ENCODE results near the gene LNX1.

The LNX1 gene

DNA sequence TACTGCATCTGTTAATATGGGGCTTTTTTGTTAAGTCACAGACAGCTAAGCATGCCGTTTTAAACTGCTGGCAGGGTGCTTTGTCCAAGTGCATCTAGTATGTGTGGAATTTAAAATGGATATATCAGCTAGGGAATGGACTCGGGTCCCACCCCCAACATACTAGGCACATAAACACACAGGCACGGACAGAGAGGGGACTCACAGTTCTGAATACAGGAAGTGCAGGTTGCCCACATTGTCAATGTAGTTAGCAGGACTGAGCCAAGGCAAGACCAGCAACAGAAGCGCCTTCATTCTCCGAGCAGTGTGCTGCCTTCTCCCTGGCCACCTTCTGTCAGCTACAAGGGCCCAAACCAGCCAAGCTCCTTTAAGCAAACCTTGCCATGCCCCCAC lies 33.6 kb downstream of the LNX1 start:
- TF ChIP-seq, protein P1, sequence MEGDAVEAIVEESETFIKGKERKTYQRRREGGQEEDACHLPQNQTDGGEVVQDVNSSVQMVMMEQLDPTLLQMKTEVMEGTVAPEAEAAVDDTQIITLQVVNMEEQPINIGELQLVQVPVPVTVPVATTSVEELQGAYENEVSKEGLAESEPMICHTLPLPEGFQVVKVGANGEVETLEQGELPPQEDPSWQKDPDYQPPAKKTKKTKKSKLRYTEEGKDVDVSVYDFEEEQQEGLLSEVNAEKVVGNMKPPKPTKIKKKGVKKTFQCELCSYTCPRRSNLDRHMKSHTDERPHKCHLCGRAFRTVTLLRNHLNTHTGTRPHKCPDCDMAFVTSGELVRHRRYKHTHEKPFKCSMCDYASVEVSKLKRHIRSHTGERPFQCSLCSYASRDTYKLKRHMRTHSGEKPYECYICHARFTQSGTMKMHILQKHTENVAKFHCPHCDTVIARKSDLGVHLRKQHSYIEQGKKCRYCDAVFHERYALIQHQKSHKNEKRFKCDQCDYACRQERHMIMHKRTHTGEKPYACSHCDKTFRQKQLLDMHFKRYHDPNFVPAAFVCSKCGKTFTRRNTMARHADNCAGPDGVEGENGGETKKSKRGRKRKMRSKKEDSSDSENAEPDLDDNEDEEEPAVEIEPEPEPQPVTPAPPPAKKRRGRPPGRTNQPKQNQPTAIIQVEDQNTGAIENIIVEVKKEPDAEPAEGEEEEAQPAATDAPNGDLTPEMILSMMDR (conservative IDR thresholded peaks at IDR 0.05; ENCODE audit: control insufficient read depth, insufficient read depth, low read depth, low read length): no peak

DNA sequence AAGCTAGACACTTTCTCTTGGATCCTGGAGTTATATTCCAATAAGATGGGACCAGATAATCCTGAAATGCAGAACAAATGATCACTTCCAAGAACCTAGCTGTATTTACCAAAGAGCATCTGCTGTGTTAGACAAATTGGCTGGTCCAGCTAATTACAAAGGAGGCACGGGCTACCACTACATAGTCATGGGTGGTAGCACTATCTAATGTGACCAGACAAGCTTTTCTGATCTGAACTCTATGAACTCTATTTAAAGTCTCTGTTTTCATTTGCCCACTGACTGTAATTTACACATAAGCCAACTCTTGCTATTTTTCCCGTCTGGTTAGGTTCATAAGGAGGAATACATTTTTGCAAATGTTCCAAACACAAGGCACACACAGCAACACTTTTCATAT lies 34.6 kb downstream of the LNX1 start:
- no peak for DNase-seq (ENCODE audit: low read depth)
- no peak overlapping the region for H3K4me3 ChIP-seq (ENCODE audit: control insufficient read depth, low read depth, low read length)
- TF ChIP-seq, protein P1 (conservative IDR thresholded peaks at IDR 0.05; ENCODE audit: control insufficient read depth, insufficient read depth, low read depth, low read length): no peak

More for the DNA sequence above, 33.6 kb downstream of the LNX1 start:
- no peak for DNase-seq (ENCODE audit: low read depth)
- no peak overlapping the region for H3K4me3 ChIP-seq (ENCODE audit: control insufficient read depth, low read depth, low read length)

DNA sequence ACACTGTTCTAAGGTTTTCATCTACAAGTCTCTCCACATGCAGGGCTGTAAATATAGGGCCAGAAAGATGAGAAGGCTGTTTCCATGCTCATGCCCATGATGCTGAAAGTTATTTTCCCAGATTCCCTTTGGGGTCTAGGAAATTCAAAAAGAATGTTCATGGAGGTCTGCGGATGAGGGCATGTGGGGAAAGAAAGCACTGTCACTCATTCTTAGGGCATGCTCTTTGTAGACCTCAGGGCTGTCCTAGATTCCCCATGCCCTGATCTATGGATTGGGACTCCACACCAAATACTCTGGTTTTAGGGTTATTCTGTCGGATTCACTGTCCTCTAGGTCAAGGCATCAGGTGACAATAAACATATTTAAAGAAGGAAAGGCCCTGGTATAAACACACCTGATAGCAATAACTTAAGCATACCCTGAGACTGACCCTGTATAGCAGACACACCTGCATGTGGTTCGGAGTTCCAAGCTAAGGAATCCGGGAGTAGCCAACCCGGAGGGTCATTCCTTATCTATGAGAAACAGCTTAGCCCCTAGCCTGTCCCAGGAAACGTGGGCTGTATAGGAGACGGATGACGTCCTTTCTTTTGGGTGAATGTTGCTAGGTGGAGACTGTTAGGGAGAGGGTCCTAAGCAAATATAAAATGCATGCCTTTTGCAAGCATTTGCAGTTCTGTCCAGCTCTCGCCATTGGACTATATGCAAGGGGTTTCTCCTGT lies 37.6 kb downstream of the LNX1 start:
- TF ChIP-seq, protein P1 (conservative IDR thresholded peaks at IDR 0.05; ENCODE audit: control insufficient read depth, insufficient read depth, low read depth, low read length): no peak
- DNase-seq (ENCODE audit: low read depth): no peak
- H3K4me3 ChIP-seq (ENCODE audit: control insufficient read depth, low read depth, low read length): no peak overlapping the region

DNA sequence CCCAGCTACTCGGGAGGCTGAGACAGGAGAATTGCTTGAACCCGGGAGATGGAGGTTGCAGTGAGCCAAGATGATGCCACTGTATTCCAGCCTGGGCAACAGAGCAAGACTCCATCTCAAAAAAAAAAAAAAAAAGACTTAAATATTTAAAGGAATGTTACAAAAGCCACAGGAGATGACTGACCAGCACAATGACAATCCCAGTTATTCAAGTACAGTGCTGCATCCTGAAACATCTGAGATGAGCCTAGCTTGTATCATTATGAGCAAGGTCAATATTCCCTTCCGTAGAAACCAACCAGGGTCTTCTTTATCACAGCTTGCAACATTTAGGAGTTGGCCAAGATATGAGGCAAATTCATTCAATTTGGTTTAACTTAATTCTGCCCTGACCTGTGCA lies 38.6 kb downstream of the LNX1 start:
- no peak overlapping the region for H3K4me3 ChIP-seq (ENCODE audit: control insufficient read depth, low read depth, low read length)
- DNase-seq (ENCODE audit: low read depth): no peak
- TF ChIP-seq, protein P1 (conservative IDR thresholded peaks at IDR 0.05; ENCODE audit: control insufficient read depth, insufficient read depth, low read depth, low read length): no peak

DNA sequence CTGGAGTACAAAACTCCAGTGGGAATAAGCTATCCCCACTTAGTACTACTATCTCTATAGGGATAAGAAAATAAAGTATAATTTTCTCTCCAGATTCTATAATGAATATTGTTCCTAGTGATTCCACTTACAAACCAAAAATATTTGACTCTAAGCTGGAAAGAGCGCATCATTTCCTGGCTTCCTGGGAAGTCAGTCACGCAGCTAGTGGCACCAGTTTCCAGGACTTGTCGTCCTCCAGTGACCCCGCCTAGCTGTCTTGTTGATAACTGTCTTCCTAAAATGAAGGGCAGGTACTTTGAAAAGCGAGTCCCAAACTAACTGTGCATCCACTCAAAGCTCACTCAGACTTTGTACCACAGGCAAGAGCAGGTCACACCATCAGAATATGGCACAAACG lies 39.3 kb downstream of the LNX1 start:
- no peak overlapping the region for H3K4me3 ChIP-seq (ENCODE audit: control insufficient read depth, low read depth, low read length)
- TF ChIP-seq, protein P1 (conservative IDR thresholded peaks at IDR 0.05; ENCODE audit: control insufficient read depth, insufficient read depth, low read depth, low read length): no peak
- no peak for DNase-seq (ENCODE audit: low read depth)

DNA sequence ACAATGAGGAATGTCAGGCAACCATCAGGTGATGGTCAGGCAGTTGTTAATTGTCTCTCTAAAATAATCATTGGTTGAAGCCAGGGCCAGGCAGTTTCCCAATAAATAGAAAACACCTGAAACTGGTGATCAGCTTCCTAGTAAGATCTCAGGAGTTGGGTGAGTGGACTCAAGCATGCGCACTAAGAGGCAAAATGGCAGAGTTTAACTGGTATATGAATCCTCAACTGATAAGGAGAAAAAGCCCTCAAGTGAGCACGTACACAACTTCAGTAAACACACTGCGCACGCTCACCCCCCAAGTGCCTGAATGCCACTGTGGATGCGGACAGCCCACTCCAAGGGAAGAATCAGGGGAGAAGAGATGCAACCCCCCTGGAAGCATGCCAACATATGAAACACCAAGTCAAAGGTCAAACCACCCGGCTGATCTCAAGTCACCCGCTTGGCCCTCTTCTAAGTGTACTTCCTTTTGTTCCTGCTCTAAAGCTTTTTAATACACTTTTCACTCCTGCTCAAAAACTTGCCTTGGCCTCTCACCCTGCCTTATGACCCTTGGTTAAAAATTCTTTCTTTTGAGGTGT lies 39.9 kb downstream of the LNX1 start:
- H3K4me3 ChIP-seq (ENCODE audit: control insufficient read depth, low read depth, low read length): no peak overlapping the region
- no peak for DNase-seq (ENCODE audit: low read depth)
- TF ChIP-seq, protein P1 (conservative IDR thresholded peaks at IDR 0.05; ENCODE audit: control insufficient read depth, insufficient read depth, low read depth, low read length): no peak

All from fibroblast of mammary gland (primary cell).